Measurements from ENCODE around the gene STK25.
"Not testable (repeated sequence)": the region's sequence is repeated elsewhere in the genome, so short reads cannot be mapped to it uniquely, and the experiment has no call there.

Gene STK25

DNA sequence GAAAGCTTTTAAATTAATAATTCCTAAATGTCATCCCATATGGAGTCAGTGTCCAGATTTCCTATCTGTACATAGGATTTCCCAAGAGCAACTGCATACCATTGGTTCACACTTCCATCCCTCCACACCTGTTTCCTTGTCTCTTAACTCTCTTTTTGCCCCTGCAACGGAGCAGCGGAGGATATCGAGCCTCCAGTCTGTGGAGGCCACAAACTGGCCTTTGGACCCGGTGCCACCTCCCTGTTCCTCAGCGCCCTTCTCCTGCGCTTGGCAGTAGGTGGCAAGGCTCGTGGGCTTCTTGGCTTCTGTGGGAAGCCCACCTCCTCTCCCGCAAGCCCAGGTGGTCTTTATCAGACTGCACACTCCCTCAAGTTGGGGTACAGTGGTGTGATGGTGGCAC is 23.8 kb upstream of the STK25 start:
- H3F3A ChIP-seq (ENCODE audit: insufficient read depth, low read length), result no peaks in the 10 kb centered on the region
- TF ChIP-seq EZH2 (optimal IDR thresholded peaks at IDR 0.05; ENCODE audit: low read depth, low read length) (no peak), EZH2phosphoT487 (IDR thresholded peaks at IDR 0.05; ENCODE audit: low read length) (no peak)
- TF ChIP-seq, protein P1, sequence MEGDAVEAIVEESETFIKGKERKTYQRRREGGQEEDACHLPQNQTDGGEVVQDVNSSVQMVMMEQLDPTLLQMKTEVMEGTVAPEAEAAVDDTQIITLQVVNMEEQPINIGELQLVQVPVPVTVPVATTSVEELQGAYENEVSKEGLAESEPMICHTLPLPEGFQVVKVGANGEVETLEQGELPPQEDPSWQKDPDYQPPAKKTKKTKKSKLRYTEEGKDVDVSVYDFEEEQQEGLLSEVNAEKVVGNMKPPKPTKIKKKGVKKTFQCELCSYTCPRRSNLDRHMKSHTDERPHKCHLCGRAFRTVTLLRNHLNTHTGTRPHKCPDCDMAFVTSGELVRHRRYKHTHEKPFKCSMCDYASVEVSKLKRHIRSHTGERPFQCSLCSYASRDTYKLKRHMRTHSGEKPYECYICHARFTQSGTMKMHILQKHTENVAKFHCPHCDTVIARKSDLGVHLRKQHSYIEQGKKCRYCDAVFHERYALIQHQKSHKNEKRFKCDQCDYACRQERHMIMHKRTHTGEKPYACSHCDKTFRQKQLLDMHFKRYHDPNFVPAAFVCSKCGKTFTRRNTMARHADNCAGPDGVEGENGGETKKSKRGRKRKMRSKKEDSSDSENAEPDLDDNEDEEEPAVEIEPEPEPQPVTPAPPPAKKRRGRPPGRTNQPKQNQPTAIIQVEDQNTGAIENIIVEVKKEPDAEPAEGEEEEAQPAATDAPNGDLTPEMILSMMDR (IDR thresholded peaks at IDR 0.05; ENCODE audit: low read length), result no peak
- H2AFZ ChIP-seq (ENCODE audit: low read length), result no peak overlapping the region
- no peaks in the 10 kb centered on the region for H3K9me3 ChIP-seq (replicated peaks; ENCODE audit: insufficient read depth, low read length)
- no peaks in the 10 kb centered on the region for H4K20me1 ChIP-seq (ENCODE audit: insufficient read depth, low read length)
- H3K79me2 ChIP-seq (ENCODE audit: low read length), result no peaks in the 10 kb centered on the region
- no peak overlapping the region for H3K9ac ChIP-seq (ENCODE audit: low read length)
- H3K4me2 ChIP-seq (ENCODE audit: low read depth, low read length), result no peak overlapping the region
- no peaks in the 10 kb centered on the region for H3K4me1 ChIP-seq (ENCODE audit: low read length)
- no peak overlapping the region for H3K4me3 ChIP-seq (ENCODE audit: low read length)
- H3K27ac ChIP-seq (ENCODE audit: low read length), result no peak overlapping the region
- H3K9me2 ChIP-seq (replicated peaks; ENCODE audit: insufficient read depth, low read length), result no peaks in the 10 kb centered on the region
- no peaks in the 10 kb centered on the region for H3K36me3 ChIP-seq (replicated peaks; ENCODE audit: insufficient read depth, low read length)
- no peak for DNase-seq
- peaks cover 26% of the 10 kb centered on the region for H3K27me3 ChIP-seq (replicated peaks; ENCODE audit: insufficient read depth, low read length)

DNA sequence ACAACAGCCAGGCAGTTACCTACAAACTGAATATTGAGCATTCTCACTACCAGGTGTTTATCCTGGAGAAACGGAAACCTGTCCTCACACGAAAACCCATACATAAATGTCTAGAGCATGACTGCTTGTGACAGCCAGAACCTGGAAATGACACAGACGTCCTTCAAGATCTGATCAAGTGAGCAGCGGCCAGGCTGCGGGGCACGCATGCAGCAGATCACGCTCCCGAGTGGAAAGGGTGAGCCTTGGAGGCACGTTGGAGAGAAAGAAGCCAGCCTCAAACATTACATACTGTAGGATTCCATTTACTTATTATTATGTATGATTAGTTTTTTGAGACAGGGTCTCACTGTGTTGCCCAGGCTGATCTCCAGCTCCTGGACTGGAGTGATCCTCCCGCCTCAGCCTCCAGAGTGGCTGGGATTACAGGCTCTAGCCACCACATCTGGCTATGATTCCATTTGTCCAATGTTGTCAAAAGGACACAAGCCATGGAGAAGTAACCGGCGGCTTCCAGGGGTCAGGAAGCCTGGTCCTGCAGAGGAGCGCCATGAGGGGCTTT is 22.9 kb upstream of the STK25 start:
- TF ChIP-seq, protein P1 (IDR thresholded peaks at IDR 0.05; ENCODE audit: low read length), result no peak
- TF ChIP-seq EZH2phosphoT487 (IDR thresholded peaks at IDR 0.05; ENCODE audit: low read length), result no peak
- TF ChIP-seq EZH2 (optimal IDR thresholded peaks at IDR 0.05; ENCODE audit: low read depth, low read length), result no peak
- Histone ChIP-seq H3K36me3 (replicated peaks; ENCODE audit: insufficient read depth, low read length) (no peaks in the 10 kb centered on the region), H3K4me1 (ENCODE audit: low read length) (no peaks in the 10 kb centered on the region), H3K9me2 (replicated peaks; ENCODE audit: insufficient read depth, low read length) (no peaks in the 10 kb centered on the region), H3K79me2 (ENCODE audit: low read length) (no peaks in the 10 kb centered on the region), H4K20me1 (ENCODE audit: insufficient read depth, low read length) (no peaks in the 10 kb centered on the region), H3K27ac (ENCODE audit: low read length) (no peak overlapping the region), H3F3A (ENCODE audit: insufficient read depth, low read length) (no peaks in the 10 kb centered on the region), H3K9me3 (replicated peaks; ENCODE audit: insufficient read depth, low read length) (no peaks in the 10 kb centered on the region), H3K4me2 (ENCODE audit: low read depth, low read length) (no peak overlapping the region), H3K4me3 (ENCODE audit: low read length) (no peak overlapping the region), H2AFZ (ENCODE audit: low read length) (no peak overlapping the region), H3K27me3 (replicated peaks; ENCODE audit: insufficient read depth, low read length) (peaks cover 31% of the 10 kb centered on the region), H3K9ac (ENCODE audit: low read length) (no peak overlapping the region)
- DNase-seq, result no peak

DNA sequence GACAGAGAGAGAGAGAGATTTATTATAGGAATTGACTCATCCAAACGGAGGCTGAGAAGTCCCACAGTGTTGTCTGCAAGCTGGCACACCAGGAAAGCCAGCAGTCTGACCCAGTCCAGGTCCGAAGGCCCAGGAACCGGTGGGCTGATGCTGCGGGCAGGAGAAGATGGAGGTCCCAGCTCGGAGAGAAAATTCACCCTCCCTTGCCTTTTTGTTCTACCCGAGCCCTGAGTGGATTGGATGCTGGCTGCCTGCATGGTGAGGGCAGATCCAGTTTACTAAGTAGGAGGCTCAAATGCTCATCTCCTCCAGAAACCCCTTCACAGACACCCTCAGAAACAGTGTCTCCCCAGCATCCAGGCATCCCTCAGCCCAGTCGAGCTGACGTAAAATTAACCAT is 22.2 kb upstream of the STK25 start:
- Histone ChIP-seq H3K36me3 (replicated peaks; ENCODE audit: insufficient read depth, low read length) (no peaks in the 10 kb centered on the region), H2AFZ (ENCODE audit: low read length) (no peak overlapping the region), H3K4me2 (ENCODE audit: low read depth, low read length) (no peak overlapping the region), H3F3A (ENCODE audit: insufficient read depth, low read length) (no peaks in the 10 kb centered on the region), H3K79me2 (ENCODE audit: low read length) (no peaks in the 10 kb centered on the region), H3K9me2 (replicated peaks; ENCODE audit: insufficient read depth, low read length) (no peaks in the 10 kb centered on the region), H3K27ac (ENCODE audit: low read length) (no peak overlapping the region), H4K20me1 (ENCODE audit: insufficient read depth, low read length) (no peaks in the 10 kb centered on the region), H3K4me1 (ENCODE audit: low read length) (no peaks in the 10 kb centered on the region), H3K9me3 (replicated peaks; ENCODE audit: insufficient read depth, low read length) (no peaks in the 10 kb centered on the region), H3K4me3 (ENCODE audit: low read length) (no peak overlapping the region), H3K9ac (ENCODE audit: low read length) (no peak overlapping the region), H3K27me3 (replicated peaks; ENCODE audit: insufficient read depth, low read length) (peaks cover 31% of the 10 kb centered on the region)
- DNase-seq, result no peak
- TF ChIP-seq EZH2phosphoT487 (IDR thresholded peaks at IDR 0.05; ENCODE audit: low read length) (no peak), EZH2 (optimal IDR thresholded peaks at IDR 0.05; ENCODE audit: low read depth, low read length) (no peak)
- TF ChIP-seq, protein P1 (IDR thresholded peaks at IDR 0.05; ENCODE audit: low read length), result no peak

DNA sequence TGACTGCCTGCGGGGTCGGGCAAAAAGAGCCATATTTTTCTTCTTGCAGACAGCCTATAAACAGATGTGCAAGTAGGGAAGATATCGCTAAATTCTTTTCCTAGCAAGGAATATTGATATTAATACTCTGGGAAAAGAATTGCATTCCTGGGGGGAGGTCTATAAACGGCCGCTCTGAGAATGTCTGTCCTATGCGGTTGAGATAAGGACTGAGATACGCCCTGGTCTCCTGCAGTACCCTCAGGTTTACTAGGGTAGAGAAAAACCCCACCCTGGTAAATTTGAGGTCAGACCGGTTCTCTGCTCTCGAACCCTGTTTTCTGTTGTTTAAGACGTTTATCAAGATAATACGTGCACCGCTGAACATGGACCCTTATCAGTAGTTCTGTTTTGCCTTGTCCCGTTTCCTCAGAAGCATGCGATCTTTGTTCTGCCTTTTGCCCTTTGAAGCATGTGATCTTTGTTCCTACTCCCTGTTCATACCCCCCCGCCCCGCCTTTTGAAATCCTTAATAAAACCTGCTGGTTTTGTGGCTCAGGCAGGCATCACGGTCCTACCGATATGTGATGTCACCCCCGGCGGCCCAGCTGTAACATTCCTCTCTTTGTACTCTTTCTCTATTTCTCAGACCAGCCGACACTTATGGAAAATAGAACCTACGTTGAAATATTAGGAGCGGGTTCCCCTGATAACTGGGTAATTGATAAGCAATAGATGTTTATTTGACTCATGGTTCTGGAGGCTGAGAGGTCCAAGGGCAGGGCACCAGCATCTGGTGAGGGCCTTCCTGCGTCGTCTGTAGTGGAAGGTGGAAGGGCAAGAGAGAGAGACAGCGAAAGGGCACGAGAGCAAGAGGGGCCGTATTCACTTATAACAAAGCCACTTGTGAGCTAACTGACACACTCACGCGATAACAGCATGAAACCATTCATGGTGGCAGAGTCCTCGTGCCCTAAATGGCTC is 17.7 kb upstream of the STK25 start:
- H4K20me1 ChIP-seq (ENCODE audit: insufficient read depth, low read length); H3K4me1 ChIP-seq (ENCODE audit: low read length); H3K9me3 ChIP-seq (replicated peaks; ENCODE audit: insufficient read depth, low read length); H2AFZ ChIP-seq (ENCODE audit: low read length); H3K4me2 ChIP-seq (ENCODE audit: low read depth, low read length); H3K36me3 ChIP-seq (replicated peaks; ENCODE audit: insufficient read depth, low read length); H3K27ac ChIP-seq (ENCODE audit: low read length); H3F3A ChIP-seq (ENCODE audit: insufficient read depth, low read length); H3K4me3 ChIP-seq (ENCODE audit: low read length); DNase-seq; H3K9ac ChIP-seq (ENCODE audit: low read length); H3K9me2 ChIP-seq (replicated peaks; ENCODE audit: insufficient read depth, low read length); H3K79me2 ChIP-seq (ENCODE audit: low read length): not testable (repeated sequence)
- H3K27me3 ChIP-seq (replicated peaks; ENCODE audit: insufficient read depth, low read length), result peaks cover 34% of the 10 kb centered on the region
